Hippocampal formation (tissue), 2 donors: ENCODE data around the gene RPL29.

ENCODE experiments used
- DNase-seq, 2 donors: peaks; one replicate each; lab custom pipeline; 2025; lab: John Stamatoyannopoulos, UW

The RPL29 gene

DNA sequence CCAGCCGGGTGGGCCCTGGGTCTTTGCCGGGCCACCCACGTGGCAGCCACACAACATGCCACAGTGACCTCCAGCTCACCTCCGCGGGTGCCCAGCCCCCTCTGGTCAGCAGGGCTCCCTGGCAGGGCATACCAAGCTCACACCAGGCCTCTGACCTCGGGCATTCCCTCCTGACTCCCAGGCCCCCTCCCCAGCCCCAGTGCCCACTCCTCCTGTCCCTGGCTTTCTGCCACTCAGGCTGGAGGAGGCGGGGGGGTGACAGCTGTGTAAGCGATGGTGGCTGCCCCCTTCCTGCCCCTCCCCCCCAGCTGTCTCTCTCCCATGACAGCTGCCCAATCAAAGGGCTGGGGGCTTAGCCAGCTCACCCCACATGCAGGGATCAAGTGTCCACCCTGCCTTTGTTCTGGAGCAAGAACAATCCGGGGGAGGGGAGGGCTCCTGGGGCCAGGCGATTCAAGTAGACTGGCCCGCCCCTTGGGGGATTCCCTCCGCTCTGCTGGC, 31.7 kb downstream of the RPL29 start:
- peak; percentile 33 to 39 for DNase-seq

DNA sequence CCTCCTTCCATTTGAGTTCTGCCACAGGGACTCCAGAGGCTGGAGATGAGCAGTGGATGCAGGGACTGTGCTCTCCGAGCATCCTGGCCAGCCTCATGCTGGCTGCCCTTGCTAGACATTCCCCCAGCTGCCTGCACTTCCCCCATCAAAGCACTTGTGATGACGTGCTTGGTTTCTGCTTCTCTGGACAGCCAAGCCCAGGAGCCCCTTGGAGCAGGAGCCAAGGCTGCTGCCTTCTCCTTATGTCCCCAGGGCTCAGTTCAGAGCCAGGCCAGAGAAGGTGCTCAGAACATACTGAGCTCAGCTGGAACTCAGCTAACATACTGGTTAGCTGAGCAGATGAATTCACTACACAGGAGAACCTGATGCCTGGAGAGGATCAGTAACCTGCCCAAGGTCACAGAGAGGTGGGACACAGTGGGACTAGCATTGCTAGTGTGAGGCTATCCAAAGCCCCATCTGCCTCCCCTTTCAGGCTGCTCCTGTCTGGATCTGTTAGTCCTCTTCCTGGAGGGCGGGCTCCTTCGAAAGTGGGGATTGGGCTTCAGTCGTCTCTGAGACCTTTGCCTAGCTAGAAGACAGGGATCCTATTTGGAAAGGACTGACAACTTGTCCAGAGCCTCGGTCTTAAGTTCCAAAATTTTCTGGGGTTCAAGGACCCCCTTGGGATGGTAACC, 32.7 kb downstream of the RPL29 start:
- DNase-seq = peak in 1 of 2 donors; percentile 42

DNA sequence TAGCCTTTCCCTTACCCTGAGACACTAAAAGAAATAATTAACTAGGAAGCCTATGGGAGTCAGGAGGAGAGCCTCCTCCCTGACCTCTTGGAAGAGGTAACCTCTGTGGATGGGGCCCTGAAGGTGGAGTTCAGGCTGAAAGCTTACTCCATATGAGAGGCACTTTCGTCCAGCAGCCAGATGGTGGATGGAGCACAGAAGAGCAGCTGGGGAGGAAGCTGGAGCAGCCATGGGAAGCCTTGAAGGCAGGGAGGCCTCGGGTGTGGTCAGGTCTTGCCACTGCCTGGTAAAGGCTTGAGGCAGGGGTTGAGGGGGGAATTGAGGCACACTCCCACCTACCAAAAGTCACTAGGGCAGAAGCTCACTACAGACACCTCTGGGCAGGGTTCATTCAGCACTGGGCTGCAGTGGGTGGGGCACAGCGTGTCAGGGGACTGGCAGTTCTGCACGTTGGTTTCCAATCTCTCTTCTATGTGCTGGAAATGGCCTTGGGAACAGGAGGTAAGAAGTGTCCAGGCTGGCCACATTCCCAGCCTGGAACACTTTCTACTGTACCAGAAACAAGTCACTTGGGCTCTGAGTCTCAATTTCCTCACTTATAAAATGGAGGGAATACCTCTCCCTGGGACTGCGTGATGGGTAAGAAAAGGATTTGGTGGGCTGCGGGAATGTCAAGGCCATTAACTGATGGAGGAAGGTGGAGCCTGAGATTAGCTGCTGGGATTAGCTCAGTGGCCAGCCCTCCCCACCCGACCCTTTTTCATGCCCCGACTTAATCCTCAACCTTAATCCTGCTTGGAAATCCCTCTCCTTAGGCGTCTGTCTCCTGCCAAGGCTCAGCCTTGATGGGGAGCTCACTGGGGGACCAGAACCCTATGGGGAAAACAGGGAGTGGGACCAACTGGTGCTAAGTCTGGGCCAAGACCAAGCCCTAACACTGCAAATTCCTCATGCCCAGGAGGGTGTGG, 33.8 kb downstream of the RPL29 start:
- no peak for DNase-seq

DNA sequence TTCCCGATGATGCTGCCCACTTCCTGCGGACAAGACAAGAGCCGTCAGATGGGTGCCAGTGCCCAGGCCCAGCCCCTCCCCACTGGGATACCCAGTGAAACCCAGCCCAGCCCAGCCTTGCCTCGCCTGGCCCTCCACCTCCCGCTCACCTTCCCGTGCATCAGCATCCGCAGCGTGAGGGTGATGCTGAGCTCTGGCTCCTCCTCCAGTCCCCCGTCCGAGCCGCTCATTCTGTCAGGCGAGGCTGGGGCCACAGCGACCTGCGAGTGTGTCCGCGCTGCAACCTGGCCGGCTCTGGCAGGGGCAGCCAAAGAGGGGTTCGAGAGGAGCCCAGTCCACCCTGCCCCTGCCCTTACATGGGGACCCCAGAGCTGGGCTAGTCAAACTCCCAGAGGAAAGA, 34.7 kb downstream of the RPL29 start:
- DNase-seq = no peak

DNA sequence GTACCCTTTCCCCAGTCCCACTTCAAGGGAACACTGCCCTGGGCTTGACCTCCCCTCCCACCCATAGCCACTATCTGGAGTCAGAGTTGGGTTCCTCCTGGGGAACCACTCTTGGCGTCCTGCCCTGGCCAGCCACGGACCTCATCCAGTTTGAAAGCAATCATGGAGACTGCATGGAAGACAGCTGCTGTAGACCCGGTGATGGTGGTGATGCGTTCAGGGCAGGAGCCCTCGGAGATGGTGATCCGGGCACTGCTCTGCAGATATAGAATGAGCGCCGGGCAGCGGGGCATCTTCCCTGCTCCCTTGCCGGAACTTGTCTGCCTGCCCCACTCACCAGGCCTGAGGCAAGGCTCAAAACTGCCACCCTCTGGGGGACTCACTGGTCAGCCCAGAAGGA, 35.3 kb downstream of the RPL29 start:
- DNase-seq = no peak

DNA sequence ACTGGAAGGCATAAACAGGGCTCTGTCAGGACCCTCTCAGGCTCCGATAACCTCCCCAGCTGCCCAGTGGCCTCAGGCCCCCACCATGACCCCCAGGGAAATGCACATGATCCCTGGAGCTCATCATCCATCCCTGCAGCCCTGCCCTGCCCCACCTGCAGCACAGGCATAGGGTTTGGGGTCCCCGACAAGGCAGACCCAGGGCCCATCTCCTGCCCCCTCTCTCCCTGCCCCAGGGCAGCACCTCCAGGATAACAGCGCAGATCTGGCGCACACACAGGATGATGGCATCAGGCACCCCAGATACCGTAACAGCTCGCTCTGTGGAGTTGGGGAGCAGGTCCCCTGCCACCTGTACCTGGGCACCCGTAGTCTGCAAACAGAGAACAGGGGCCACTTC, 36.0 kb downstream of the RPL29 start:
- no peak for DNase-seq

DNA sequence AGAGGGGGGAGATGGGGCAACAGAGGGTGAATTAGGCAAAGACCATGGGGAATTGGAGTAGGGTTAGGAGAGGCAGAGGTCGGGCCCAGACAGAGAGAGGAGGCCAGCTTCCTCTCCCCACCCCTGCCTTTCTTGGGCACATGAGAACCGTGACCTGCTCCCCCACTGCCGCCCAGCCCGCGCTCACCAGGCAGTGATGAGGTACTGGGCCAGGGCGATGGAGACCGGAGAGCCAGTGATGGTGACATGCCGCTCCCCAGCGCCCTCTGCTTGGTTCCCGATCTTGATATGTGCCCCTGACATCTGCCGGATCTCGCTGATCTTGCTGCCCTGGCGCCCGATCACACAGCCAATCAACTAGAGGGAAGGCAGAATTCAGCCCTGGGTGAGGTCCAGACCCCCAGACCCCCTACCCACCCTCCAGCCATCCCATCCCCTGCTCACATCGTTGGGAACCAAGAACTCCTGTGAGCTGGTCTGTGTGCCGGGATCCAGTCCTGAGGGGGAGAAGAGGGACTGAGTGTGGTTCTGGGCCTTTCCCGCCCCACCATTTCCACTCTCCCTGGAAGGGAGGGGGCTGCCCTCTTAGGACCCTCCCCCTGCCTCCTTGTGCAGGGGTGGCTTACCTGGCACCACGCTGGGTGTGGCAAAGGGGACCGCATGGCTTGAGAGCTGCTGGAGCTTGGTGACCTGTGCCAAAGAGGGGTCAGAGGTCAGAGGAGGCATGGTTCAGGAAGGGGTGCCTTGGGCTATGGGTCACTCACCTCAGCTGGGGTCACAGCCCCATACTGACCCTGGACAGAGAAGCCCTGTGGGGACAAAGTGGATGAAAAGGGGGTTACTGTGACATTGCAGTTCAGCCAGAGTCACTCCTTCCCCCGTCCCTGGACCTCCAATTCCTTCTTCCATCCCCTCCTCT, 36.8 kb downstream of the RPL29 start:
- no peak for DNase-seq

DNA sequence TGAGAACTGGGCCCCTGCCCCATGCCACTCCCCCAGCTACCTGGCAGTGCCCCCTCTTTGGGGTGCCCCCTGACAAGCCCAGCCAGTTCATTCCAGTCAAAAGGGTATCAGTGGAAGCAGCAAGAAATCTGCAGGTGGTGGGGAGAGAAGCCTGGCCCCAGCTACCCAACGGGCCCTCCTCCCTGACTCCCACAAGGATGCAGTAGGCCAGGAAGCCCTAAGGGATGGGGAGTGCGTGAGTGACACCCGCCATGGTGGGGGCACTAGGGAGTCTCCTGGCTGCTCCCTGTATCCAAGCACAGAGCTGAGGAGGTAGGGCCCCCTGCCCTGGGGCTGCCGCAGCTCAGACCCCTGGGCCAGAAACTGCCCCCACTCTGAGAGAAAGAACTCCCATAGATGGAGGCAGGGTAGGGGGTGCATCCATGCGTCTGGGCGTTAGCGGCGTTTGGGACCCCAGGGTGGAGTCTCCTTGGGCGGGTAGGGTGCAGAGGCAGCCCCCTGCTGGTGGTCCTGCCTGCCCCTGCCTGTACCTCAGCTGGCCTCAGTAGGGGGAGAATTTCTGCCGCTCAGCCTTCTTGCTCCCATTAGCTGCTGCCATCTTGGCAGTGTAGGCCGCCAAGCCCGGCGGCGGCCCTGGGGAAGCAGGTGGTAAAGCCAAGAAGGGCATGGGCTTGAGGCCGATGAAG, 38.0 kb downstream of the RPL29 start:
- DNase-seq = no peak

DNA sequence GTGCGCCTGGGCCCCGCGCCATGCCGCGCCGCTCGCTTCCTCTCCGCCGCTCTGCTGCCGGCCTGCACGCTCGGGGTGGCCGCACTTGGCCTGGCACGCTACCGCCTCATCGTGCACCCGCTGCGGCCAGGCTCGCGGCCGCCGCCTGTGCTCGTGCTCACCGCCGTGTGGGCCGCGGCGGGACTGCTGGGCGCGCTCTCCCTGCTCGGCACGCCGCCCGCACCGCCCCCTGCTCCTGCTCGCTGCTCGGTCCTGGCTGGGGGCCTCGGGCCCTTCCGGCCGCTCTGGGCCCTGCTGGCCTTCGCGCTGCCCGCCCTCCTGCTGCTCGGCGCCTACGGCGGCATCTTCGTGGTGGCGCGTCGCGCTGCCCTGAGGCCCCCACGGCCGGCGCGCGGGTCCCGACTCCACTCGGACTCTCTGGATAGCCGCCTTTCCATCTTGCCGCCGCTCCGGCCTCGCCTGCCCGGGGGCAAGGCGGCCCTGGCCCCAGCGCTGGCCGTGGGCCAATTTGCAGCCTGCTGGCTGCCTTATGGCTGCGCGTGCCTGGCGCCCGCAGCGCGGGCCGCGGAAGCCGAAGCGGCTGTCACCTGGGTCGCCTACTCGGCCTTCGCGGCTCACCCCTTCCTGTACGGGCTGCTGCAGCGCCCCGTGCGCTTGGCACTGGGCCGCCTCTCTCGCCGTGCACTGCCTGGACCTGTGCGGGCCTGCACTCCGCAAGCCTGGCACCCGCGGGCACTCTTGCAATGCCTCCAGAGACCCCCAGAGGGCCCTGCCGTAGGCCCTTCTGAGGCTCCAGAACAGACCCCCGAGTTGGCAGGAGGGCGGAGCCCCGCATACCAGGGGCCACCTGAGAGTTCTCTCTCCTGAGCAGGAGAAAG, 39.6 kb downstream of the RPL29 start:
- DNase-seq = peak in 1 of 2 donors; percentile 68

DNA sequence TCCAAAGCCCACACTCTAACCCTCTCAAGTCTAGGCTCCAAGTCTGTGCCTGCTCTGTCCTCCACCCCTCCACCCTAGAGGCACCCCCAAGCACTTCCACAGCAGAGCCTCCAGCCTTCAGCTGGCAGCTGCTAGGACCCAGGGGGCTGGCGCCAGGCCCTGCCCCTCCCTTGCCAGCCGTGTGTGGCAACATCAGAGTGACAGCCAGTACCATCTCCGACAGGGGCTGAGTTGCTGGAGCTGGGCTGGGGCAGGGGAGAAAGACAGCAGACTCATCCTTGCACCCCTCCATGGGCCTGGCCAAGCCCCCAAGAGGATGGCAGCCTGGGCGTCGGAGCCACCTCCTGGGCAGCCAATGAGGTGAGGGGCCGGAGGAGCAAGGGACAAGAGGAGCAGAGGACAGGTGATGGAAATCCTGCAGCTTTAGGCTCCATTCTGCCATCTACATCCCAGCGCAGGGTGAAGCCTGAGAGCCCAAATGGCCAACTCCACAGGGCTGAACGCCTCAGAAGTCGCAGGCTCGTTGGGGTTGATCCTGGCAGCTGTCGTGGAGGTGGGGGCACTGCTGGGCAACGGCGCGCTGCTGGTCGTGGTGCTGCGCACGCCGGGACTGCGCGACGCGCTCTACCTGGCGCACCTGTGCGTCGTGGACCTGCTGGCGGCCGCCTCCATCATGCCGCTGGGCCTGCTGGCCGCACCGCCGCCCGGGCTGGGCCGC, 40.4 kb downstream of the RPL29 start, which contains the start of gene GPR62:
TSS of gene GPR62 (plus strand) at position 207 of the 718 bp plus-strand sequence. CDS start at position 479, 272 bp downstream.
- peak; percentile 84 to 87 for DNase-seq

DNA sequence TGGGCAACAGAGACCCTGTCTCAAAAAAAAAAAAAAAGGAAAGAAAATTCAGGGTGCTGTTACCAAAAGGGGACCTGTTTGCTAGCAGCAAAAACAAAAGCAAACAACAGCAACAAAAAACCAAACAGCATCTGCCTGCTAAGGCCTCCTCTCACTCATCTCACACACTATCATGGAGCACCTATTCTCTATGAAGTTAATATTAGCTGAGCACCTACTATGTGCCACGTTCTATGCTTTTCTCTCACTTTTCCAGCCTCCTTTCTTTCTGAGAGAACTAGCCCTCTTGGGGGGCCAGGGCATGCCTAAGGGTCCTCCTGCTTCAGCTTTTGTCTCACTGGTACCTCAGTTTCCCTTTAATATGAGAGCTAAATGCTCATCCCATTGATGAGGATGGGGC, 41.0 kb downstream of the RPL29 start:
- no peak for DNase-seq

DNA sequence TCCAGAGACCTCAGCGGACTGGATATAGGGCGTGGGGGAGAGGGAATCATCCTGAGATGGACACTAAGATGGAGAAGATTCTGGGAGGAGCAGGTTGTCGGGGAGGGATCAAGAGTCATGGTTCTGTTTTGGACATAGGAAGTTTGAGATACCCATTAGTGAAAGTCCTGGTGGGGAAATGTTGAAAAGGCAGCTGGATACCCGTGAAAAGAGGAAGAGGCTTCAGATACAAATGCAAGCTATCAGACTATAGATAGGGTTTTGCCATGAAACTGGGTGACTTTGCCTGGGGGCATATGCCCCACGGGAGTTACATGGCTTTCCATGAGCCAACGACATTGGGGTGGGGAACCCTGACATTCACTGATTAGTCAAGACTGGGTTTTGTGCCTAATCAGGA, 41.6 kb downstream of the RPL29 start:
- DNase-seq = no peak

DNA sequence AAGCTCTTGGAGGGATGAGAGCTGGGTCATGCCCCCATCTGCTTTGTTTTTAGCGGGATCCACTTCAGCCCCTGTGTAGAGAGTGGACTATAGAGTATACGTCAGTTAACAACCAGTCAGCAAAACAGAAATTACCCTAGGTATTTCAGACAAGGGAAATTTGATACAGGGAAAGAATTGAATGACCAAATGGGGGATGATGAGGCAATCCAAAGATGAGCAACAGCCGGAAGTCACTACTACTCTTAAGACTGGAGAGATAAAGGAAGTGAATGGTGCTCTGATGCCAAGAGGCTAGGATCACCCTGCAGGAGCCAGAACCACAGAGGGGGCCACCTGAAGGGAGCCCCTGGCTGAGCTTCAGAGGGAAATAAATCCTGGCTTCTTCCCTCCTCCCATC, 42.2 kb downstream of the RPL29 start:
- no peak for DNase-seq

DNA sequence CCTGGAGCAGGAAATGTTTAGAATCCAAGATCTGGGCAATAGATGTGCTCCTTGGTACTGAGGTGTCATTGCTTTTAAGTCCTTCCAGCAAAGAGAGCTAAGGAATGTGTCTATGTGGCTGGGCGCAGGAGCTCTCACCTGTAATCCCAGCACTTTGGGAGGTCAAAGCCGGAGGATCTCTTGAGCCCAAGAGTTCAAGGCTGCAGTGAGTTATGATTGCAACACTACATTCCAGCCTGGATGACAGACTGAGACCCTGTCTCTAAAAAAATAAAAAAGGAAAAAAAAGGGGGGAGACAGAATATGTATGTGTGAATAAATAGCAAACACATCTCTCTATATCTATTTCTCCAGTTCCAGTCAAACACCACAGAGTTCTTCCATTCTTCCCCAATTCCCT, 44.8 kb downstream of the RPL29 start:
- no peak for DNase-seq

DNA sequence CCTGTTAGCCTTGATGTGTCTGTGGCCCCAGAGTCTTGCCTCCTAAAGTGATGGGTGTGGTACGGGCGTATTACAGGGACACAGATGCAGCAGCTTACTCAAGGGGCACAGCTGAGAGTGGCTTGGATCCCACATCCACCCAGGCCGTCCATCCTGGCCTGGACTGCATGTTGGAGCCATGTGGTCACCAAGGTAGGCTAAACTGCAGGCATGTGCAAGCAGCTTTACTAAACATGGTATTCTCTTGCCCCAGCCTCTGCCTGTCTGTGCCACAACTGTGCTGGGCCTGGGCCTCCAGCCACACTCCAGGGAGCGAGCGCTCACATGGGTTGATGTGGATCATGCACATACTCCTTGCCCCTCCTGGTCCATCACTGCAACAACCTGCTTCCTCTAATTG, 46.6 kb downstream of the RPL29 start:
- no peak for DNase-seq

DNA sequence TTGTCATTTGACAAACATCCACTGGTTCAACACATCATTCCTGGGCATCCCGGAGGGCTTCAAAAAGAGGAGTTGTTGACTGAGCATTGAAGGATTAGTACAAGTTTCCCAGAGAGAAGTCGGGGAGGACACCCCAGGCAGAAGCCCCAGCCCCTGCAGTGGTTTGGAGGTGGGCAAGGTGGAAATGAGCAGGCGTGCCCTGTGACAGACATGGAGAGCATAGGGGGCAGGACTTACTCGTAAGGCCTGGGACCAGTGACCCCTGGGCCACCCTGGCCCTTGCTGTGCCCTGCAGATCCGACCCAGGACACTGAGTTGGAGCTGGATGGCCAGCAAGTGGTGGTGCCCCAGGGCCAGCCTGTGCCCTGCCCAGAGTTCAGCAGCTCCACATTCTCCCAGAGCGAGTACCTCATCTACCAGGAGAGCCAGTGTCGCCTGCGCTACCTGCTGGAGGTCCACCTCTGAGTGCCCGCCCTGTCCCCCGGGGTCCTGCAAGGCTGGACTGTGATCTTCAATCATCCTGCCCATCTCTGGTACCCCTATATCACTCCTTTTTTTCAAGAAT, 47.6 kb downstream of the RPL29 start:
- no peak for DNase-seq

DNA sequence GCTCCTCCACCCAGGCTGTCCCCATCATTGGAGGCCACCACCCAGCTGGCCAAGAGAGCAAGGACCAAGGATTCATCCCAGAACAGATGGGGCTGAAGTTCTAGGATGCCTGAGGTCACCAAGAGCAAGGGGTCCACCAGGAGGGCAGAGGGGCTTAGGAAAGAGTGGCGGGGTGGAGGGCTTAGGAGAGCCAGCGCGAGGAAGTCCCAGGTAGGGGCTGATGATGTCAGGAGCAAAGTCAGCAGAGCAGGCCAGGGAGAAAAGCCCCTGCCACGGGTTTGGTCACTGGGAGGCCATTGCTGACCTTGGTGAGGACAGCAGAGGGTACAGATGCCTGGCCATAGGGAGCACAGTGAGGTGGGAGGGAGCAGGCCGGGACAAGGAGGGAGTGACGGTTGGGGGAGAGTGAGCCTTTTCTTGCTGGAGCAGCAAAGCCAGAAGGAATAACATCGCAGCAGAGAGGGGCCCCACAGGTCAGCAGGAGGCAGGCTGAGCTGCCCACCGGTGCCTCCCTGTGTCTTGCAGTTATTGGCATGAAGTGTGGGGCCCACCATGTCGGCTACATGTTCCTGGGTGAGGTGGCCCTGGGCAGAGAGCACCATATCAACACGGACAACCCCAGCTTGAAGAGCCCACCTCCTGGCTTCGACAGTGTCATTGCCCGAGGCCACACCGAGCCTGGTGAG, 48.3 kb downstream of the RPL29 start:
- DNase-seq = no peak

DNA sequence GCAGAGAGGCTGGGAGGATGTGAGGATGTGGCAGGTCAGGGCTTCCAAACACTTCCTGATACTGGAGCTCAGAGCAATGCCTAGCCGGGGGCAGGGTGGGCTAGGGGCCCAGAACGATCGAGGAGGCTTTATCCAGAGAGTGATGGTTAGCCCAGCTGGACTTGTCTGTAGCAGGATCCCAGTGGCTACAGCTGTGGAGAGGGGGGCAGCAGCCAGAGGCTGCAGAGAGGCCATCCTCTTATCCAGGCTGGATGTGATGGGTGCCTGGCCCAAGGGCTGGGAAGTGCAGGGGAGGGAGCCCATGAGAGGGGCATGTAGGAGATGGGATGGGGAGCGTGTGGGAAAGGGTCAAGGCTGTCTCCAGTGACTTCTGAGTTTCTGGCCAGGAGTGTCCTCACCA, 48.9 kb downstream of the RPL29 start:
- no peak for DNase-seq
